HG02763 (cell line): ENCODE measurements around the gene PRKCA.

Experiments used
- ATAC-seq: cut with Tn5 transposase; IDR thresholded peaks from one replicate; pipeline ENCODE4 v1.9.1; 2021; ENCODE audit warnings: mild to moderate bottlenecking, moderate library complexity; ENCODE audit not compliant: unreplicated experiment

PRKCA gene

GRCh38 chr17:66412857-66413558 is 110.6 kb downstream of the PRKCA start:
- ATAC-seq, result no peak

- ATAC-seq, result no peak
Observed at GRCh38 chr17:66413559-66414520, 111.4 kb downstream of the PRKCA start.

- ATAC-seq, result no peak
Observed at GRCh38 chr17:66414561-66415175, 112.3 kb downstream of the PRKCA start.

- ATAC-seq, result no peak
Observed at GRCh38 chr17:66415366-66416206, 113.2 kb downstream of the PRKCA start.

- no peak for ATAC-seq
Observed at GRCh38 chr17:66416207-66416940, 114.0 kb downstream of the PRKCA start.

- no peak for ATAC-seq
Observed at GRCh38 chr17:66417300-66417719, 114.9 kb downstream of the PRKCA start.

GRCh38 chr17:66420961-66421371 is 118.6 kb downstream of the PRKCA start:
- ATAC-seq, result no peak

GRCh38 chr17:66422186-66422585 is 119.8 kb downstream of the PRKCA start:
- ATAC-seq, result no peak

- no peak for ATAC-seq
Observed at GRCh38 chr17:66423056-66423955, 120.9 kb downstream of the PRKCA start.

GRCh38 chr17:66425756-66426396 is 123.5 kb downstream of the PRKCA start:
- ATAC-seq, result no peak

- no peak for ATAC-seq
Observed at GRCh38 chr17:66426397-66427033, 124.1 kb downstream of the PRKCA start.

- ATAC-seq, result no peak
Observed at GRCh38 chr17:66427134-66427533, 124.7 kb downstream of the PRKCA start.

GRCh38 chr17:66429680-66430079 is 127.3 kb downstream of the PRKCA start:
- ATAC-seq, result no peak

GRCh38 chr17:66430846-66431795 is 128.7 kb downstream of the PRKCA start:
- no peak for ATAC-seq

GRCh38 chr17:66431910-66432309 is 129.5 kb downstream of the PRKCA start:
- ATAC-seq, result no peak

GRCh38 chr17:66432411-66432957 is 130.1 kb downstream of the PRKCA start:
- no peak for ATAC-seq
